Measurements from ENCODE around the gene GPX8.

- no peak for TF ChIP-seq GATA2 (IDR thresholded peaks at IDR 0.05; ENCODE audit: low read depth, low read length)
- no peak for TF ChIP-seq GATA3 (IDR thresholded peaks at IDR 0.05; ENCODE audit: low read depth, low read length)
Observed at GRCh38 chr5:55188656-55189540, 28.9 kb downstream of the GPX8 start.

Measured in SH-SY5Y (cell line).